A673 (cell line): ENCODE measurements around the gene EXOC4.

Experiments
- EZH2 ChIP-seq: fragments of 200-600 bp; sonication (generic); IDR thresholded peaks from 2 replicates; pipeline ENCODE4 v1.6.1; 2017; ENCODE audit warnings: borderline replicate concordance, low read depth, mild to moderate bottlenecking, mixed read lengths, antibody characterized with exemption, low read length; ENCODE audit not compliant: poor library complexity, severe bottlenecking
- TF ChIP-seq, protein P1 (sequence below): fragments of 300-800, 200-600 bp; sonication (generic); conservative IDR thresholded peaks from 2 replicates; pipeline ENCODE4 v1.5.1; 2017; ENCODE audit warnings: low read depth, mild to moderate bottlenecking, antibody characterized with exemption, low read length, moderate library complexity, mixed read lengths

DNA sequence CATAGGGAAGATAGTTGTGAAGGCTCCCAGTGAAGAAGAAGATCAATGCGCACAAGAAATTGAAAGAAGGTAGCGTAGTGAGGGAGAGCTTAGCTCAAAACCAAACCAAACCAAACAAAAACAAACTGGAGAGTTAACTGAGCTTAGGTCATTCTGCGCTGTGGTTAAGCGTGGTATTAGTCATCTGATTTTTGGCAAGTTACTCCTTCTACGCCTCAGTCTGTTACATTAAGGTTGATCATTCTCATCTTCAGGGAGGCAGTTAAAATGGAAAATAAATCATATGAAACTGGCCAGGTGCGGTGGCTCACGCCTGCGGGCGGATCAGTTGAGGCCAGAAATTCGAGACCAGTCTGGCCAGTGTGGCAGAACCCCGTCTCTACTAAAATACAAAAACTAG lies 259.7 kb downstream of the EXOC4 start:
- TF ChIP-seq, protein P1, sequence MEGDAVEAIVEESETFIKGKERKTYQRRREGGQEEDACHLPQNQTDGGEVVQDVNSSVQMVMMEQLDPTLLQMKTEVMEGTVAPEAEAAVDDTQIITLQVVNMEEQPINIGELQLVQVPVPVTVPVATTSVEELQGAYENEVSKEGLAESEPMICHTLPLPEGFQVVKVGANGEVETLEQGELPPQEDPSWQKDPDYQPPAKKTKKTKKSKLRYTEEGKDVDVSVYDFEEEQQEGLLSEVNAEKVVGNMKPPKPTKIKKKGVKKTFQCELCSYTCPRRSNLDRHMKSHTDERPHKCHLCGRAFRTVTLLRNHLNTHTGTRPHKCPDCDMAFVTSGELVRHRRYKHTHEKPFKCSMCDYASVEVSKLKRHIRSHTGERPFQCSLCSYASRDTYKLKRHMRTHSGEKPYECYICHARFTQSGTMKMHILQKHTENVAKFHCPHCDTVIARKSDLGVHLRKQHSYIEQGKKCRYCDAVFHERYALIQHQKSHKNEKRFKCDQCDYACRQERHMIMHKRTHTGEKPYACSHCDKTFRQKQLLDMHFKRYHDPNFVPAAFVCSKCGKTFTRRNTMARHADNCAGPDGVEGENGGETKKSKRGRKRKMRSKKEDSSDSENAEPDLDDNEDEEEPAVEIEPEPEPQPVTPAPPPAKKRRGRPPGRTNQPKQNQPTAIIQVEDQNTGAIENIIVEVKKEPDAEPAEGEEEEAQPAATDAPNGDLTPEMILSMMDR: no peak
- no peak for TF ChIP-seq EZH2
